BLaER1 (cell line): ENCODE results near the gene PSMA7.

Source experiments
- H3K27ac ChIP-seq: shearing (Covaris generic); formaldehyde crosslinking; 2 replicates; pipeline ENCODE4 v1.8.1; 2022
- H3K27me3 ChIP-seq: shearing (Covaris generic); formaldehyde crosslinking; 2 replicates; pipeline ENCODE4 v1.8.1; 2022
- H3K36me3 ChIP-seq: shearing (Covaris generic); formaldehyde crosslinking; 2 replicates; pipeline ENCODE4 v1.8.1; 2022
- H3K4me1 ChIP-seq: shearing (Covaris generic); formaldehyde crosslinking; 2 replicates; pipeline ENCODE4 v1.8.1; 2022
- H3K4me2 ChIP-seq: shearing (Covaris generic); formaldehyde crosslinking; 2 replicates; pipeline ENCODE4 v1.8.1; 2022
- H3K4me3 ChIP-seq: shearing (Covaris generic); formaldehyde crosslinking; 2 replicates; pipeline ENCODE4 v1.8.1; 2022
- H3K9ac ChIP-seq: shearing (Covaris generic); formaldehyde crosslinking; 2 replicates; pipeline ENCODE4 v1.8.1; 2022
- H3K9me3 ChIP-seq: shearing (Covaris generic); formaldehyde crosslinking; 2 replicates; pipeline ENCODE4 v1.8.1; 2022
- H4K20me1 ChIP-seq: shearing (Covaris generic); formaldehyde crosslinking; 2 replicates; pipeline ENCODE4 v1.8.1; 2022
- Cebpa-rat ChIP-seq: shearing (Covaris generic); IDR thresholded peaks from 2 replicates; pipeline ENCODE4 v1.8.1; 2022

The PSMA7 gene

DNA sequence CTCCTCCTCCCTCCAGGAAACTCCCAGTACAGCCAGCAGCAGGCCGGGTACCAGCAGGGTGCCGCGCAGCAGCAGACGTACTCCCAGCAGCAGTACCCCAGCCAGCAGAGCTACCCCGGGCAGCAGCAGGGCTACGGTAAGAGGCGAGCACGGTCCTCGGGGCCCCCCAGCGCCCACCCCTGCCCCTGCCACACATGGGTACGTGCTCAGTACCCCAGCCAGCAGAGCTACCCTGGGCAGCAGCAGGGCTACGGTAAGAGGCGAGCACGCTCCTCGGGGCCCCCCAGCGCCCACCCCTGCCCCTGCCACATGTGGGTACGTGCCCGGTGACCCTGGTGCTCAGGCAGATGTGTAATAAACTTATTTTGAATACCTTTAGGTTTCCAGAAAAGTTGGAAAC is 29.5 kb upstream of the PSMA7 start:
- Histone ChIP-seq H3K9ac (no peak overlapping the region), H3K36me3 (peaks cover 94% of the 10 kb centered on the region), H4K20me1 (no peaks in the 10 kb centered on the region)

DNA sequence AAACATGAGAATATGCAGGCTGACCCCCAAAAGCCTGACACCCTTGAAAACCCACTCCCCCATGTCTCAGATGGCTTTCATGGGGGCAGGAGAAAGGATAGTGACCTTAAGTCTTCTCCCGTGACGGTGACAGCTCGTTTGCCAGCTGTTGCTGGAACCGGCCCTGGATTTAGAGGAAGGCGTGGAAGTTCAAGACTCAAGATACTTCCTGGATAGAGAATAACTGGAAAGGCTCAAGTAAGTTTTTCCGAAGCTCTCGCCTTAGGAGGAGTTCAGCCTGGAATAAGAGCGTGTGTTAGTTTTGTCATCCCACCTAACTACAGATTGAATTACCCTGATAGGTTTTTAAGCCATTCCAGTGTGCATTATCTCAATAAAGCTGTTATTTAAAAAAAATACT is 28.1 kb upstream of the PSMA7 start:
- H3K36me3 ChIP-seq, result peaks cover 95% of the 10 kb centered on the region
- no peak overlapping the region for H3K4me3 ChIP-seq
- H3K27me3 ChIP-seq, result no peaks in the 10 kb centered on the region
- H4K20me1 ChIP-seq, result no peaks in the 10 kb centered on the region
- no peaks in the 10 kb centered on the region for H3K4me1 ChIP-seq
- H3K9ac ChIP-seq, result no peak overlapping the region
- no peaks in the 10 kb centered on the region for H3K9me3 ChIP-seq
- TF ChIP-seq Cebpa-rat, result no peak
- H3K4me2 ChIP-seq, result no peak overlapping the region
- no peak overlapping the region for H3K27ac ChIP-seq

More for the DNA sequence above, 29.5 kb upstream of the PSMA7 start:
- Histone ChIP-seq H3K27ac (no peak overlapping the region), H3K27me3 (no peaks in the 10 kb centered on the region), H3K4me1 (no peaks in the 10 kb centered on the region), H3K9me3 (no peaks in the 10 kb centered on the region), H3K4me2 (no peak overlapping the region), H3K4me3 (no peak overlapping the region)
- TF ChIP-seq Cebpa-rat, result no peak

- TF ChIP-seq Cebpa-rat, result no peak
- no peaks in the 10 kb centered on the region for H3K9me3 ChIP-seq
- no peak overlapping the region for H3K27ac ChIP-seq
- H3K4me3 ChIP-seq, result no peak overlapping the region
- no peaks in the 10 kb centered on the region for H4K20me1 ChIP-seq
- H3K9ac ChIP-seq, result no peak overlapping the region
- peaks cover 95% of the 10 kb centered on the region for H3K36me3 ChIP-seq
- no peak overlapping the region for H3K4me2 ChIP-seq
- no peaks in the 10 kb centered on the region for H3K4me1 ChIP-seq
- H3K27me3 ChIP-seq, result no peaks in the 10 kb centered on the region
Observed at GRCh38 chr20:62170536-62170935, 27.3 kb upstream of the PSMA7 start.

DNA sequence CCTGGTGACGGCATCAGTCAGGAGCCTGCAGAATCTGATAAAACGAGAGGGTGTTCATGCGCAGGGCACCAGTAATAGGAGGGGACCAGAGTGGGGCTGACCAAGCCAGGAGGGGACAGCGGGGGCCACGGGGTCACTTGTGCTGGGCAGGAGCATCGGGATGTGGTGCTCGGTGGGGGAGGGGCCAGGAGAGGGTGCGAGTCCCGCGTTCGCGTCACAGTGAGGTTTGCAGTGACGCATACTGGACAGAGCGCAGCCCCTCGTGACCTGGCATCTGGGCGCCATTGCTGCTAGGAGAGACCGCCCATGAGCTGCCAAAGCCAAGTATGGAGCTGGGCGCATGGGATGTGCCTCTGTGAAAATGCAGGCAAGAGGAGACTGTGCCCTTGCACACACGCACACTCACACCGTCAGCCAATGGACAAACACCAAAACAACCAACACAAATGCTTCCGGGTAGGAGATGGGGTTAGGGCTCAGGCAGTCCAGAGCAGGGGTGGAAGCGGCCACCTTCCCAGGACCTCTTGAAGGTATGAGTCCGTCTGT is 25.8 kb upstream of the PSMA7 start:
- Histone ChIP-seq H3K36me3 (peaks cover 95% of the 10 kb centered on the region), H3K4me3 (no peak overlapping the region), H4K20me1 (peaks cover 5% of the 10 kb centered on the region; the same call in 1 of the 2 replicates), H3K9ac (no peak overlapping the region), H3K9me3 (no peaks in the 10 kb centered on the region), H3K4me1 (no peaks in the 10 kb centered on the region), H3K4me2 (no peak overlapping the region), H3K27me3 (no peaks in the 10 kb centered on the region), H3K27ac (no peak overlapping the region)
- no peak for TF ChIP-seq Cebpa-rat

DNA sequence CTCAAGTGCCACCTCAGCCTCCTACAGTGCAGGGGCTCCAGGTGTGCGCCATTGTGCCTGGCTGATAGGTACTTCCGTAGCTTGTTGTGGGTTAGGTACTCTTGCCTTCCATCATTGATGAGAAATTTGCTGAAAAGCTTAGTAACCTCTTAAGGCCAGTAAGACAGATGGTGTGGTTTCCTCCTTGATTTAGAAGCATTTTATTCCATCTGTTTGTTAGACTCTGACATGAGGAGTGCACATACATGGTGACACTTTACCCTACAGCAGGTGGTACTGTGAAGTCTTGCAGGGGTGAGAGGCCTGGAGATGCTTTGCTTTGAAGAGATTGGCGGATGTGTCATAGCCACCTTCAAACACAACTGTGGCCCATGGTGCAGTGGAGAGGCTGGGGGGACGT is 24.9 kb upstream of the PSMA7 start:
- Histone ChIP-seq H3K4me3 (no peak overlapping the region), H3K27me3 (no peaks in the 10 kb centered on the region), H3K9me3 (no peaks in the 10 kb centered on the region), H4K20me1 (peaks cover 5% of the 10 kb centered on the region; the same call in 1 of the 2 replicates), H3K4me1 (no peaks in the 10 kb centered on the region), H3K9ac (no peak overlapping the region), H3K4me2 (no peak overlapping the region), H3K36me3 (peaks cover 95% of the 10 kb centered on the region), H3K27ac (no peak overlapping the region)
- TF ChIP-seq Cebpa-rat, result no peak

DNA sequence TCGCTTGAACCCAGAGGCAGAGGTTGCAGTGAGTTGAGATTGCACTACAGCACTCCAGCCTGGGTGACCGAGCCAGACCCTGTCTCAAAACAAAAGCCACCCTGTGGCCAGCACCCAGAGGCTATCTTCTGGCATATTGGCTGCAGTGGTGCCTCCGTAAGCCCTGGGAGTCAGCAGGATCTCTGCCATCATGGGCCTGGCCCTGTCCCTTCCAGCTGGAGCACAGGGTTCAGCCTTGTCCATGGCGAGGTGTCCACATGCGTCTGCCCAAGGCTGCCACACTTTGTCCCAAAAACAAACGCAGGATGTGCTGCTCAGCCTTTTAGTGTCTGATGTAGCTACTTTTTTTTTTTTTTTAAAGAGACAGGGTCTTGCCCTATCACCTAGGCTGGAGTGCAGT is 24.3 kb upstream of the PSMA7 start:
- no peak overlapping the region for H3K4me2 ChIP-seq
- H3K27ac ChIP-seq, result no peak overlapping the region
- no peak overlapping the region for H3K9ac ChIP-seq
- no peaks in the 10 kb centered on the region for H3K27me3 ChIP-seq
- no peaks in the 10 kb centered on the region for H3K9me3 ChIP-seq
- H3K36me3 ChIP-seq, result peaks cover 96% of the 10 kb centered on the region
- no peak for TF ChIP-seq Cebpa-rat
- H3K4me1 ChIP-seq, result no peaks in the 10 kb centered on the region
- peaks cover 5% of the 10 kb centered on the region; the same call in 1 of the 2 replicates for H4K20me1 ChIP-seq
- no peak overlapping the region for H3K4me3 ChIP-seq

DNA sequence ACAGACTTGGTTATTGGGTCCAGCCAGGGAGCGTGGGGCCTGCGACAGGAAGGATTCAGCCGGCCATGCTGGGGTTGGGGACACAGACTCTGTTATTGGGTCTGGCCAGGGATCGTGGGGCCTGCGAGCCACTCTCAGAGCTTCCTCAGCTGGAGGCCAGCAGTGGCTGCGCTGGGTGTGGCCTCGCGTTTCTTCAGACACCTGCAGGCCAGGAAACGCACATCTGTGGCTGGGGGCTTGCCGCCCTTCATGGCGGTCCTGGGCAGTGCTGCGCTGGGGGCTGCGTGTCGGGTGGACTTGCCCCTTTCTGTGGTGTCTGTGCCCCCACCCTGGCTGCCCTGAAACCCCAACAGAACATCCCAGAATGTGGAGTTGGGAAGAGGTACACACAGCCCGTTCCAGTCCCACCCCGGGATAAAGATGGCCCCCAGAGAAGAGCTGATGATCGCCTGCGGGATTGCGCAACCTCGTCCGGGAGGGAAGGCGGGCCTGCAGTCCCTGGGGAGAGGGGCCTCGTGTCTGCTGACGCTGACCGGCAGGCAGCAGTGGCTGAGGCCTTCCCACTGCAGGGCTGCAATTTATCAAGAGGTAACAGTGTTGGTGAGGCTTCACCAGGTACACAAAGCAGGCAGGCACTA is 22.7 kb upstream of the PSMA7 start:
- Histone ChIP-seq H3K36me3 (peaks cover 98% of the 10 kb centered on the region), H3K9ac (no peak overlapping the region), H3K9me3 (no peaks in the 10 kb centered on the region), H3K27ac (no peak overlapping the region), H3K4me1 (no peaks in the 10 kb centered on the region), H4K20me1 (peaks cover 15% of the 10 kb centered on the region; the same call in 1 of the 2 replicates), H3K27me3 (no peaks in the 10 kb centered on the region), H3K4me3 (no peak overlapping the region), H3K4me2 (no peak overlapping the region)
- peak; percentile 82 for TF ChIP-seq Cebpa-rat

GRCh38 chr20:62164879-62165761 is 21.9 kb upstream of the PSMA7 start:
- H3K9ac ChIP-seq, result no peak overlapping the region
- H3K27me3 ChIP-seq, result no peaks in the 10 kb centered on the region
- TF ChIP-seq Cebpa-rat, result no peak
- H3K9me3 ChIP-seq, result no peaks in the 10 kb centered on the region
- no peaks in the 10 kb centered on the region for H3K4me1 ChIP-seq
- H3K27ac ChIP-seq, result no peak overlapping the region
- H4K20me1 ChIP-seq, result peaks cover 15% of the 10 kb centered on the region; the same call in 1 of the 2 replicates
- no peak overlapping the region for H3K4me2 ChIP-seq
- no peak overlapping the region for H3K4me3 ChIP-seq
- H3K36me3 ChIP-seq, result peaks cover 98% of the 10 kb centered on the region

DNA sequence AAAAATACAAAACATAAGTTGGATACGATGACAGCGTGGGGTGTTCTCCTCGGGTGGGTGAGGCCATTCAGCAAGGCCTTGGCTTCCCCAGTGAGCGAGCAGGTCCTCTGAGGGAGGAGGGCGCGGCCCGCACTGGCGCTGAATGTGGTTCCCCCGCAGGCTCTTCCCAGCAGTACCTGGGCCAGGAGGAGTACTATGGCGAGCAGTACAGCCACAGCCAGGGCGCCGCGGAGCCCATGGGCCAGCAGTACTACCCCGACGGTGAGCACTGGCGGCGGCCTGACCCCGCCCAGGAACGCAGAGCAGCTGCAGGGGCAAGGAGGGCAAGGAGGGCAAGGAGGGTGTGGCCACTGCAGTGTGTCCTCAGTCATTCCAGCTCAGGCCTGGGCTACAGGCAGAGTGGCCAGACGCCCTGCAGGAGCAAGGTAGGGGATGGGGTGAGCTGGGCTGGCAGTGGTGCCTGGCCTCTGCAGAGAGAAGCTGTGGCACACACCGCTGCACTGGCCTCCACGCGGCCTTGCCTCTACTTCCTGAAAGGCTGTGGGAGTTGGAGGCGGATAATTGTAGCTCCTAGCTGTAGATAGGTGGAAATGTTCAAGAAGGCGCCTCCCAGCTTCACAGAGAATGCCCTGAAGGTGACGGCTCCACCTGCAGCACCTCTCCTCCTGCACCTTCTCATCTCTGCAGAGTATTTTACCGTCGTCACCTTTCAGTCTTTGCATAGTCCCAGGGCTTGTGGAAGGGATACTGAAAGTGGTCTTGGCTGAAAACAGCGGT is 21.0 kb upstream of the PSMA7 start:
- Histone ChIP-seq H3K36me3 (peaks cover 97% of the 10 kb centered on the region), H3K4me2 (no peak overlapping the region), H3K9ac (no peak overlapping the region), H3K4me1 (peaks cover 7% of the 10 kb centered on the region), H3K27ac (no peak overlapping the region), H3K4me3 (no peak overlapping the region), H3K27me3 (no peaks in the 10 kb centered on the region), H3K9me3 (no peaks in the 10 kb centered on the region), H4K20me1 (peaks cover 23% of the 10 kb centered on the region)
- no peak for TF ChIP-seq Cebpa-rat

DNA sequence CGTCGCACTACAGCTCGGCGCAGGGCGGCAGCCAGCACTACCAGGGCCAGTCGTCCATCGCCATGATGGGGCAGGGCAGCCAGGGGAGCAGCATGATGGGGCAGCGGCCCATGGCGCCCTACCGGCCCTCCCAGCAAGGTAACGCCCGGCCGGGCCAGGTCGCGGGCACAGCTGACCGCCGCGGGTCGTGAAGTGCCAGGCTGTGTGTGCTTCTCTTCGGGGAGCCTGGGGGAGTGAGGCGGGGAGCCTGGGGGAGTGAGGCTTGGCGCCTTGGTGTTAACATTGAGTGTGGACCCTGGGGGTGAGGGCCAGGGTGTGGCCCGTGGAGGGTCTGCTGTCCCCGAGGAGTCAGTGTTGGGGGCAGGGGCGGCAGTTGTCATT is 20.3 kb upstream of the PSMA7 start:
- Histone ChIP-seq H3K4me1 (peaks cover 14% of the 10 kb centered on the region), H3K27ac (no peak overlapping the region), H4K20me1 (peaks cover 30% of the 10 kb centered on the region), H3K27me3 (no peaks in the 10 kb centered on the region), H3K4me2 (no peak overlapping the region), H3K4me3 (no peak overlapping the region), H3K9ac (no peak overlapping the region), H3K9me3 (no peaks in the 10 kb centered on the region), H3K36me3 (peaks cover 97% of the 10 kb centered on the region)
- TF ChIP-seq Cebpa-rat, result no peak
